T-helper 9 cell (primary cell): ENCODE data around the gene FRYL.
"Not testable (repeated sequence)": the region's sequence is repeated elsewhere in the genome, so short reads cannot be mapped to it uniquely, and the experiment has no call there.

Source experiments
- DNase-seq: peaks from one replicate; pipeline ENCODE4 v3.0.0-alpha.2; 2020

Gene FRYL

GRCh38 chr4:48694824-48695223, 85.3 kb downstream of the FRYL start:
- DNase-seq, result no peak

GRCh38 chr4:48693856-48694574, 86.1 kb downstream of the FRYL start:
- no peak for DNase-seq

- no peak for DNase-seq
Measured at GRCh38 chr4:48692897-48693296, 87.2 kb downstream of the FRYL start.

- no peak for DNase-seq
Measured at GRCh38 chr4:48692044-48692443, 88.0 kb downstream of the FRYL start.

GRCh38 chr4:48688953-48689352, 91.1 kb downstream of the FRYL start:
- no peak for DNase-seq

- no peak for DNase-seq
Measured at GRCh38 chr4:48687313-48688051, 92.6 kb downstream of the FRYL start.

- DNase-seq, result no peak
Measured at GRCh38 chr4:48686369-48686768, 93.7 kb downstream of the FRYL start.

GRCh38 chr4:48683784-48684666, 96.1 kb downstream of the FRYL start:
- no peak for DNase-seq

GRCh38 chr4:48682870-48683269, 97.2 kb downstream of the FRYL start:
- not testable (repeated sequence) for DNase-seq

GRCh38 chr4:48681856-48682255, 98.2 kb downstream of the FRYL start:
- DNase-seq, result no peak

GRCh38 chr4:48680848-48681568, 99.1 kb downstream of the FRYL start:
- DNase-seq, result no peak

- no peak for DNase-seq
Measured at GRCh38 chr4:48673537-48673936, 106.5 kb downstream of the FRYL start.

GRCh38 chr4:48670587-48670986, 109.5 kb downstream of the FRYL start:
- DNase-seq, result no peak

GRCh38 chr4:48669086-48669485, 111.0 kb downstream of the FRYL start:
- DNase-seq, result no peak

GRCh38 chr4:48668254-48669017, 111.6 kb downstream of the FRYL start:
- DNase-seq, result no peak

- no peak for DNase-seq
Measured at GRCh38 chr4:48667148-48667547, 112.9 kb downstream of the FRYL start.

GRCh38 chr4:48665555-48666186, 114.4 kb downstream of the FRYL start:
- DNase-seq, result no peak

- no peak for DNase-seq
Measured at GRCh38 chr4:48664938-48665337, 115.1 kb downstream of the FRYL start.

GRCh38 chr4:48661391-48661790, 118.7 kb downstream of the FRYL start:
- no peak for DNase-seq

- DNase-seq, result no peak
Measured at GRCh38 chr4:48660347-48660746, 119.7 kb downstream of the FRYL start.

GRCh38 chr4:48654015-48654664, 125.9 kb downstream of the FRYL start:
- no peak for DNase-seq
